Measurements from ENCODE around the gene SMURF1. TPM values are rescaled to one million over a fixed set of nuclear protein-coding genes. Genes with fewer than 3 reads are reported as not detected.
A peak's percentile ranks its signal among the peaks of the same experiment; 100 is the strongest.

SMURF1 gene
- total RNA-seq, 8 experiments from 2014 or later, result 11.1 to 24.6 (median 17.2) TPM

DNA sequence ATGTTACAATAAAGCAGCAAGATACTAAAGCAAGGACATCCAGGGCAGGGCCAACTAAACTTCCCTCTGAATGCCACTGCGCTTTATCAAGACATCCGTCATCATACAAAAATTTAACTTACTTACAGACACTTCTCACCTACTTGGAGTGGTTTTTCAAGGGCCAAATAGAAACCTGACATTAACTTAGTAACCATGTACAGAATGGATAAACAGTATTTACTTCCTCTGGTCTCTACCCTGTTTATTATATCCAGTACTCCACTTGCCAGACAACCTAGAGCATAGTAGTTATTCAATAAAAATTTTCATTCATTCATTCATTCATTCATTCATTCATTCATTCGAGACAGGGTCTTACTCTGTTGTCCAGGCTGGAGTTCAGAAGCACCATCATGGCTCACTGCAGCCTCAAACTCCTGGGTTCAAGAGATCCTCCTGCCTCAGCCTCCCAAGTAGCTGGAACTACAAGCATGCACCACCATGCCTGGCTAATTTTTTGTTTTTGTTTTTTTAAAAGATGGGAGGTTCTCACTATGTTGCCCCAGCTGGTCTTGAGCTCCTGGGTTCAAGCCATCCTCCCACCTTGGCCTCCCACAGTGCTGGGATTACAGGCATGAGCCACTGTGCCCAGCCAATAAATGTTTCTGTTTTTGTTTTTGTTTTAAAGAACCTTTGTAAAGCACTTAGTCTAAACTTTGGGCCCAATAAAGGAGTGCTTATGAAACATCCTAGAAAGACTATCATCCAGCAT is 19.0 kb downstream of the SMURF1 start:
- Histone ChIP-seq H3K27ac (no peak overlapping the region), H3K4me1 (replicated peaks in 1 of 2) (no peaks in the 10 kb centered on the region), H3K4me3 (no peak overlapping the region)
- in situ Hi-C loops (cut with MboI; ENCODE audit: low pct_unique_long_range_greater_than_20kb in 2 of 9, low sequenced_read_pairs in 9 of 9, unreplicated experiment in 9 of 9), result no loop called here
- ATAC-seq (replicated peaks in 6 of 8), result no peak
- 80 to 100% (median 93%) methylated on average over 1 to 3 of the region's 3 CpGs; no CpG with 5 or more reads in 3 of the 10 experiments for WGBS, 10 experiments

DNA sequence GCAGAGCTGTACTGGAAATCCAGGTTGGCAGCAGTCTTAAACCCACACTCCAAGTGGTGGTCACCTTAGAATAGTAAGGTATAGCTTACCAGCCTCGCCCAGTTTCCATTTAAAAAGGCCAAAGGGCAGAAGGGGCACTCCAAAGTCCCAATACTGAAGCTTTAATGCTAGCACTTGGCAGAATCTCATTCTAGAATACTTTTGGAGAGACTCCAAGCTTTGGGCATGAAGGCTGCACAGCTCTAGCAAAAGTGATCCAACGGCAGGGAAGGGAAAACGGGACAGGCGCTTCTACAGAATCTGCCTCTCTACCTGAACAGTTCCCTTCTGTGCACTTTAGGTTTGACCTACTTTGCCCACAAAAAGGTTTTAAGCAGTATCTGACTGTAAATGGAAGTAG is 19.7 kb downstream of the SMURF1 start:
- Histone ChIP-seq H3K4me1 (replicated peaks in 1 of 2) (no peaks in the 10 kb centered on the region), H3K4me3 (no peak overlapping the region), H3K27ac (no peak overlapping the region)
- in situ Hi-C loops (cut with MboI; ENCODE audit: low pct_unique_long_range_greater_than_20kb in 2 of 9, low sequenced_read_pairs in 9 of 9, unreplicated experiment in 9 of 9), result no loop called here
- ATAC-seq (replicated peaks in 6 of 8), result no peak
- WGBS, 10 experiments, result 83 to 100% (median 91%) methylated on average over 1 to 4 of the region's 4 CpGs; no CpG with 5 or more reads in 2 of the 10 experiments

- ATAC-seq (replicated peaks in 6 of 8), result peak in 1 of 8 experiments; percentile 33
- Histone ChIP-seq H3K27ac (no peak overlapping the region), H3K4me1 (replicated peaks in 1 of 2) (no peaks in the 10 kb centered on the region)
Observed at GRCh38 chr7:99123571-99124033, 20.3 kb downstream of the SMURF1 start.

DNA sequence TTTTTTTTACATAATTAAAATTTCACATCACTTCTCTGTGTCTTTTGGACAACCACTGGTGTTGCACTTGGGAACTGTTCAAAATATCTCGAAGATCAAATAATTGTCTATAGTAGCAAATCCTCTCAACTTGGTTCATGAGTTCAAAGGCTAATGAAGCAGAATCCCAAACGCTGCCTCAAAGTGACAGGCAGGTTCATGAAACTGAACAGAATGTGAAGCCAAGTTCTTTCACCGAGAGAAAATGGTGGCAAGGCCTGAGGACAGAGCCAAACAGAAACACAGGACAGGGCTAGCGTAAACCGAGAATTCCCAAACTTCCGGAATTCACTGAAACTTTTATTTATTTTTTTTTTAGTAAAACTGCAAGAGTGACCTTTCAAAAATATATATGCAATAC is 21.1 kb downstream of the SMURF1 start:
- Histone ChIP-seq H3K4me1 (replicated peaks in 1 of 2) (no peaks in the 10 kb centered on the region), H3K4me3 (no peak overlapping the region), H3K27ac (no peak overlapping the region)
- in situ Hi-C loops (cut with MboI; ENCODE audit: low pct_unique_long_range_greater_than_20kb in 2 of 9, low sequenced_read_pairs in 9 of 9, unreplicated experiment in 9 of 9), result no loop called here
- 90 to 100% (median 98%) methylated on average over 2 to 6 of the region's 6 CpGs for WGBS, 10 experiments
- no peak for ATAC-seq (replicated peaks in 6 of 8)

More at GRCh38 chr7:99123571-99124033, 20.3 kb downstream of the SMURF1 start:
- WGBS, 10 experiments, result 17 to 86% (median 72%) methylated on average over 1 of the region's 1 CpG; no CpG with 5 or more reads in 6 of the 10 experiments
- no peak overlapping the region for H3K4me3 ChIP-seq
- in situ Hi-C loops (cut with MboI; ENCODE audit: low pct_unique_long_range_greater_than_20kb in 2 of 9, low sequenced_read_pairs in 9 of 9, unreplicated experiment in 9 of 9), result no loop called here

DNA sequence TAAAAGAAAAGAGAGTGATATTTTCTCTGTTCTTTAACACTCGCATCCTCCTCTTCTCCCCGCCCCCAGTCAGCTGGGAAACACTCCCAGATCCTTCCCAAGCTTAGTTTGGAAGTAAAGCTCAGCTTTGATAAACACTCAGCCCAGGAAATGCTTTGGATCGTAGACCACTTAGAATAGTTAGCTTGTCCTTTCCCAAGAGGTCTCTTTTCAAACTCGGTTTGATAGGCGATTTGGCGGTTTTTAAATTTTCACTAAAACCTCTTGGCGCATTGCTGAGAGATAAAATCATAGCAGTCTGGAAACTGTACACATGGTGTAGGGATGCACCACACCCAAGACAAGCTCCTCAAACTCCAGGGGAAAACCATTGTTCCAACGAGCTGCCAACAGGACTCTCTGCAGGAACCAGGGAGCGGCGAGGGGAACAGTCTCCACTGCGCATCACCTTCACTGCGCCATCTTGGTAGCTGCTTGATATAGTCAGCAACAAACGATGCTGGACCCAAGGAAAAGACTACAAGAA is 22.3 kb downstream of the SMURF1 start:
- peak in 3 of 8 experiments; percentile 83 to 90 (median 85) for ATAC-seq (replicated peaks in 6 of 8)
- 6 to 100% (median 90%) methylated on average over 1 to 12 of the region's 13 CpGs; no CpG with 5 or more reads in 1 of the 10 experiments for WGBS, 10 experiments

GRCh38 chr7:99120916-99121315 is 23.0 kb downstream of the SMURF1 start:
- Histone ChIP-seq H3K4me3 (no peak overlapping the region), H3K4me1 (replicated peaks in 1 of 2) (no peaks in the 10 kb centered on the region), H3K27ac (no peak overlapping the region)
- in situ Hi-C loops (cut with MboI; ENCODE audit: low pct_unique_long_range_greater_than_20kb in 2 of 9, low sequenced_read_pairs in 9 of 9, unreplicated experiment in 9 of 9), result no loop called here
- 12 to 100% (median 90%) methylated on average over 2 of the region's 2 CpGs for WGBS, 10 experiments
- ATAC-seq (replicated peaks in 6 of 8), result peak in 1 of 8 experiments; percentile 31

More for the DNA sequence above, 22.3 kb downstream of the SMURF1 start:
- no peak overlapping the region for H3K4me3 ChIP-seq
- in situ Hi-C loops (cut with MboI; ENCODE audit: low pct_unique_long_range_greater_than_20kb in 2 of 9, low sequenced_read_pairs in 9 of 9, unreplicated experiment in 9 of 9), result no loop called here
- H3K4me1 ChIP-seq (replicated peaks in 1 of 2), result no peaks in the 10 kb centered on the region
- no peak overlapping the region for H3K27ac ChIP-seq

GRCh38 chr7:99120501-99120900 is 23.4 kb downstream of the SMURF1 start:
- 0 to 100% (median 92%) methylated on average over 1 to 2 of the region's 2 CpGs; no CpG with 5 or more reads in 1 of the 10 experiments for WGBS, 10 experiments
- H3K27ac ChIP-seq, result no peak overlapping the region
- H3K4me3 ChIP-seq, result no peak overlapping the region

DNA sequence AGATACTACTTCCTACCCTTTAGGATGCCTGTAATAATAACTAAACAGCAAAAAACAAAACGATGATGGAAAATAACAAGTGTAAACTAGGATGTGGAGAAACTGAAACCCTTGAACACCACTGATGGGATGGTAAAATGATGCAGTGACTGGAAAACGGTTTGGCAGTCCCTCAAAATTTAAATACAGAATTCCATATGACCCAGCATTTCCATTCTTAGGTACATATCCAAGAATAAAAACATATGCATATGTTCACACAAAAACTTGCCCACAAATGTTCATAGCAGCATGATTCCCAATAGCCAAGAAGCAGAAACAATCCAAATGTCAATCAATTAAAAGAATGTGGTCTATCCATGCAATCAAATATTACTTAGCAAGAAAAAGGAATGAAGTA is 25.8 kb downstream of the SMURF1 start:
- no peak overlapping the region for H3K27ac ChIP-seq
- in situ Hi-C loops (cut with MboI; ENCODE audit: low pct_unique_long_range_greater_than_20kb in 2 of 9, low sequenced_read_pairs in 9 of 9, unreplicated experiment in 9 of 9), result no loop called here
- H3K4me3 ChIP-seq, result no peak overlapping the region
- ATAC-seq (replicated peaks in 6 of 8), result no peak
- H3K4me1 ChIP-seq (replicated peaks in 1 of 2), result no peaks in the 10 kb centered on the region
- WGBS, 10 experiments, result 20 to 100% (median 76%) methylated on average over 1 to 2 of the region's 2 CpGs; no CpG with 5 or more reads in 1 of the 10 experiments

More at GRCh38 chr7:99120501-99120900, 23.4 kb downstream of the SMURF1 start:
- no peak for ATAC-seq (replicated peaks in 6 of 8)
- no peaks in the 10 kb centered on the region for H3K4me1 ChIP-seq (replicated peaks in 1 of 2)
- in situ Hi-C loops (cut with MboI; ENCODE audit: low pct_unique_long_range_greater_than_20kb in 2 of 9, low sequenced_read_pairs in 9 of 9, unreplicated experiment in 9 of 9), result no loop called here

DNA sequence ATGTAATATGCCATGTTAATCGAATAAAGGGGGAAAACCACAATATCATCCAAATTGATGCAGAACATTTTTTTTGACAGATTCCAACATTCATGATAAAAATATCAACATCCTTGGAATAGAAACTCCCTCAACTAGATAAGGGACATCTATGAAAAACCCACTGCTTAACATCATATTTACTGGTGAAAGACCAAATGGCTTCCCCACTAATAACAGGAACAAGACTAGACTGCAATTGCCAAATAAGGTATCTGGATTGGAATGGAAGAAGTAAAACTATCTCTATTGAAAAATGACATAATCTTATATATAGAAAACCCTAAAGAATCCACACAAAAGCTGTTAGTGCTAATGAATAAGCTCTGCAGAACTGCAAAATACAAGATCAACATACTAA is 27.8 kb downstream of the SMURF1 start:
- Histone ChIP-seq H3K4me1 (replicated peaks in 1 of 2) (no peaks in the 10 kb centered on the region), H3K4me3 (no peak overlapping the region), H3K27ac (no peak overlapping the region)
- ATAC-seq (replicated peaks in 6 of 8), result no peak
- in situ Hi-C loops (cut with MboI; ENCODE audit: low pct_unique_long_range_greater_than_20kb in 2 of 9, low sequenced_read_pairs in 9 of 9, unreplicated experiment in 9 of 9), result no loop called here
- 0 to 100% (median 0%) methylated on average over 1 of the region's 1 CpG; no CpG with 5 or more reads in 3 of the 10 experiments for WGBS, 10 experiments

GRCh38 chr7:99115379-99115778 is 28.5 kb downstream of the SMURF1 start:
- no peak overlapping the region for H3K27ac ChIP-seq
- no peak for ATAC-seq (replicated peaks in 6 of 8)
- in situ Hi-C loops (cut with MboI; ENCODE audit: low pct_unique_long_range_greater_than_20kb in 2 of 9, low sequenced_read_pairs in 9 of 9, unreplicated experiment in 9 of 9), result no loop called here
- H3K4me1 ChIP-seq (replicated peaks in 1 of 2), result no peaks in the 10 kb centered on the region
- no peak overlapping the region for H3K4me3 ChIP-seq
- 86 to 100% (median 100%) methylated on average over 1 of the region's 1 CpG; no CpG with 5 or more reads in 4 of the 10 experiments for WGBS, 10 experiments

DNA sequence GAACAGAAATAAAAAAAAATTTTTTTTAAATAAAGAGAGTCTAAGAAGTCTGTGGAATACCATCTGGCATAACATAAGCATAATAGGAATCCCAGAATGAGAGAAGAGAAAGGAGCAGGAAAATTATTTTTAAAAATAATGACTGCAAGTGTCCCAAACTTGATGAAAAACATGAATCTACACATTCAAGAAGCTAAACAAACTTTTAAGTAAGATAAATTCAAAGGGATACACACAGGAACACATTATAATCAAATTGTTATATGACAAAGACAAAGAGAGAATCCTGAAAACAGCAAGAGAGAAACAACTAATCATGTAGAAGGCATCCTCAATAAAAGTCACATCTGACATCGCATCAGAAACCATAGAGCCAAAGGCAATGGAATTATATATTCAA is 30.9 kb downstream of the SMURF1 start:
- H3K27ac ChIP-seq, result no peak overlapping the region
- peaks cover 0 to under 1% of the 10 kb centered on the region in 2 donors for H3K4me1 ChIP-seq (replicated peaks in 1 of 2)
- 55 to 100% (median 100%) methylated on average over 1 of the region's 1 CpG; no CpG with 5 or more reads in 1 of the 10 experiments for WGBS, 10 experiments
- in situ Hi-C loops (cut with MboI; ENCODE audit: low pct_unique_long_range_greater_than_20kb in 2 of 9, low sequenced_read_pairs in 9 of 9, unreplicated experiment in 9 of 9), result no loop called here
- no peak for ATAC-seq (replicated peaks in 6 of 8)
- H3K4me3 ChIP-seq, result no peak overlapping the region

DNA sequence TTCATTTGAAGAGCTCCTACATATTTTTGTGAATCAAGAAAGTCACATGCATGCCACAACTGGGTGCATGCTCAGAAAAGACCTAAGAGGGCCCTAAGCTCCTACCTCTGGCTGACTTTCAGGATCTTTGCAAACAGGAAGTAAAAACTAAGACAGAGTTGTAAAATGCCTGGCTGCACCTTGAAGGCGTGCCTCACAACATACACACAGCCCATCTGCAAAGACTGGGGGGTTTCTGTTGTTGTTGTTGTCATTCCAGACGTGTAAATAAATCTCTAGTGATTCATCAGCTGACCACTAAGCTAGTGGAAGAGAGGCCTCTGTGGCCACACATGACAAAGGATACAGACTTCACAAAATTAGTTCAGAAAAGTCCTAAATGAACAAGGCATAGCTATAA is 31.8 kb downstream of the SMURF1 start:
- Histone ChIP-seq H3K4me3 (no peak overlapping the region), H3K27ac (no peak overlapping the region), H3K4me1 (replicated peaks in 1 of 2) (peaks cover 2 to 5% of the 10 kb centered on the region in 2 donors)
- peak in 1 of 8 experiments; percentile 7 for ATAC-seq (replicated peaks in 6 of 8)
- in situ Hi-C loops (cut with MboI; ENCODE audit: low pct_unique_long_range_greater_than_20kb in 2 of 9, low sequenced_read_pairs in 9 of 9, unreplicated experiment in 9 of 9), result no loop called here
- WGBS, 10 experiments, result 0 to 100% (median 78%) methylated on average over 1 to 2 of the region's 2 CpGs; no CpG with 5 or more reads in 5 of the 10 experiments

DNA sequence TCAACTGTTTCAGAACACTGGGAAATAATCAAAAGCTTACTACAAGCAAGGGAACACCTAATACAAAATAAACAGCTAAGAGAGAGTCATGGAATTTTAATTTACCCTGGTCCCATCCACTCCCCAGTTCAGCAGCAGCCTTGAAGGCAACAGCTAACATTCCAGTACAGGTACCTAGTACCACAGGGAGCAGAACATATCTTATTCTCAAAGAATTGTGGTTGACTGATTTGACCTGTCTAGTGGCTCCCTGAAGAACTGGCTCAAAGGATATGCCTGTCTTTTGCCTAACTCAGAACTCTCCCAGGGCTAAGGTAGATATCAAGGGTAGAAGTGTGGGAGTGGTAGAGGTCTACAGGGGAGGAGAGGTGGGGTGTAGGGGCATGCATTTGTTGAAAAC is 32.3 kb downstream of the SMURF1 start:
- H3K4me1 ChIP-seq (replicated peaks in 1 of 2), result peaks cover 5 to 10% of the 10 kb centered on the region in 2 donors
- in situ Hi-C loops (cut with MboI; ENCODE audit: low pct_unique_long_range_greater_than_20kb in 2 of 9, low sequenced_read_pairs in 9 of 9, unreplicated experiment in 9 of 9), result no loop called here
- H3K27ac ChIP-seq, result no peak overlapping the region
- ATAC-seq (replicated peaks in 6 of 8), result no peak
- H3K4me3 ChIP-seq, result no peak overlapping the region

Data from motor neuron (in vitro differentiated cells).